Esophagus muscularis mucosa (tissue), 4 donors: ENCODE results near the gene CBLC. TPM values are rescaled to one million over a fixed set of nuclear protein-coding genes. Genes with fewer than 3 reads are reported as not detected.

Experiments used
- small RNA-seq, 3 donors: library from RNA; depleted of rRNA; stranded (forward); fragments of <200 nt; gene quantifications; one replicate each; pipeline ENCODE3, GENCODE V24; 2016
- total RNA-seq, 4 donors: library from RNA; depleted of rRNA; stranded (reverse); fragments of >200 nt; gene quantifications; one replicate each; pipeline versions ENCODE4 v1.1.0 to v1.2.1, GENCODE V29; 2016

The CBLC gene
- total RNA-seq, 4 donors from 2014 or later, result 0.34 to 0.50 TPM; not detected in 2

Small RNAs within 50 kb of the gene (small RNA-seq; reads per million reads assigned to genes)
- 0 reads per million in 3 donors for gene RF00156

Other genes with a start within 250 kb of the CBLC start
- not detected for gene CEACAM20, start 248.2 kb upstream of the CBLC start, total RNA-seq
- gene IGSF23, start 164.3 kb upstream of the CBLC start, total RNA-seq, result not detected
- gene PVR, start 134.0 kb upstream of the CBLC start, total RNA-seq, result 10 to 100 TPM; 20.8 to 58.3 (median 49.0) TPM
- gene CEACAM19, start 106.4 kb upstream of the CBLC start, total RNA-seq, result 1 to 10 TPM; 2.5 to 5.1 (median 3.7) TPM
- gene CEACAM16, start 78.7 kb upstream of the CBLC start, total RNA-seq, result not detected
- gene BCL3, start 29.2 kb upstream of the CBLC start, total RNA-seq, result 100 to 1,000 TPM in 1 of 4 donors, 10 to 100 TPM in 2, 1 to 10 TPM in 1; 10.0 to 147 (median 20.2) TPM
- 10 to 100 TPM; 32.4 to 76.5 (median 56.6) TPM for gene BCAM, start 31.2 kb downstream of the CBLC start, total RNA-seq
- gene NECTIN2, start 68.4 kb downstream of the CBLC start, total RNA-seq, result 10 to 100 TPM; 34.5 to 72.4 (median 60.1) TPM
- gene TOMM40, start 113.4 kb downstream of the CBLC start, total RNA-seq, result 10 to 100 TPM; 29.1 to 49.9 (median 41.0) TPM
- gene APOE, start 127.9 kb downstream of the CBLC start, total RNA-seq, result 10 to 100 TPM; 20.3 to 47.3 (median 37.2) TPM
- 1 to 10 TPM in 1 of 4 donors, not detected in 3; 2.5 TPM for gene APOC1, start 136.7 kb downstream of the CBLC start, total RNA-seq
- not detected for gene APOC4, start 164.3 kb downstream of the CBLC start, total RNA-seq
- not detected for gene APOC2, start 168.2 kb downstream of the CBLC start, total RNA-seq
- gene CLPTM1, start 177.5 kb downstream of the CBLC start, total RNA-seq, result 100 to 1,000 TPM in 2 of 4 donors, 10 to 100 TPM in 2; 46.6 to 154 (median 79.5) TPM
- gene RELB, start 223.6 kb downstream of the CBLC start, total RNA-seq, result 10 to 100 TPM in 1 of 4 donors, 1 to 10 TPM in 3; 5.8 to 15.9 (median 7.5) TPM